Endothelial cell of hepatic sinusoid (primary cell): Measurements from ENCODE around the gene PLXNA1.

ENCODE experiments used
- in situ Hi-C: cut with HindIII; loops from 2 replicates; pipeline ENCODE4 v1.10.0; 2017; ENCODE audit warnings: low sequenced_read_pairs

The PLXNA1 gene

DNA sequence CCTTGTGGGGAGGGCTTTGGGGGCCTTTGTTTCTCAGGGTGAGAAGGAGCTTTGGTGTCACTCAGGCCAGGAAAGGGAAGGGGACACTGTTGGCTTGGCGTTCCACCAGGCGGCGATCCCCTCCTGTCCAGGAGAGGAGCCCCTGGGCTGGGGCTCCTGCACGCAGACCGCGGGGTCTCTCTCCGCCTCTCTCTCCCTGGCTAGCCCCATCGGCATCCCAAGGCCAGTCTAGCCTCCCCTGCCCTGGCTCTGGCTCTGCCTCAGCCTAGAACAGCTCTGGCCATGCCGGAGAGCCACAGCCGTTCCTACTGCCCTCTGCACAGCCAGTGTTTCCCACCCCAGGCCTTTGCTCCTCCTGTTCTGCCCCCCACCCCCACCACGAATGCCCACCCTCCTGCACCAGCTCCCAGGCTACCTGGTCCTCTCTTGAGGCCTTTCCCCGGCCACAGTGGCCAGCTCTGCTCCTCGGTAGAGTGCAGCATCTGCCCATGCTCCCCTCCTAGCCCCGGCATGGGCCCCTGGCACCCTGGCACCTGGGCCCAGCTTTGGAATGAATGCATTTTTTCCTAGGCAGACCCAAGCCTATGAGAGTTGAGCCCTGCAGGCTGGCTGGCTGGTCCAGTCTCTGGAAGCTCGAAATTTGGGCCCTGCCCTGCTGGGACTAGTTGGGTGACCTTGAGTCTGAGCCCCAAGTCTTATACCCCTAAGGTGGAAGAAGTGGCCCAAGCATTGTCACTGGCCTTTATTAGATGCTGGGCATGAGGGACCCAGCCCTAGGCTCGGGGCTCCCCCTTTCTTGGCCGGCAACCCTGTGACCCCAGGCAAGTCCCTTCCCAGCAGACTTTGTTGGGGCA, 2.4 kb downstream of the PLXNA1 start:
- in situ Hi-C loops: no loop called here

GRCh38 chr3:126986001-126986400, 3.1 kb downstream of the PLXNA1 start:
- in situ Hi-C loops: no loop called here

- in situ Hi-C loops: no loop called here
Observed at GRCh38 chr3:126987129-126987528, 4.2 kb downstream of the PLXNA1 start.

GRCh38 chr3:126987596-126987995, 4.7 kb downstream of the PLXNA1 start:
- in situ Hi-C loops: no loop called here

DNA sequence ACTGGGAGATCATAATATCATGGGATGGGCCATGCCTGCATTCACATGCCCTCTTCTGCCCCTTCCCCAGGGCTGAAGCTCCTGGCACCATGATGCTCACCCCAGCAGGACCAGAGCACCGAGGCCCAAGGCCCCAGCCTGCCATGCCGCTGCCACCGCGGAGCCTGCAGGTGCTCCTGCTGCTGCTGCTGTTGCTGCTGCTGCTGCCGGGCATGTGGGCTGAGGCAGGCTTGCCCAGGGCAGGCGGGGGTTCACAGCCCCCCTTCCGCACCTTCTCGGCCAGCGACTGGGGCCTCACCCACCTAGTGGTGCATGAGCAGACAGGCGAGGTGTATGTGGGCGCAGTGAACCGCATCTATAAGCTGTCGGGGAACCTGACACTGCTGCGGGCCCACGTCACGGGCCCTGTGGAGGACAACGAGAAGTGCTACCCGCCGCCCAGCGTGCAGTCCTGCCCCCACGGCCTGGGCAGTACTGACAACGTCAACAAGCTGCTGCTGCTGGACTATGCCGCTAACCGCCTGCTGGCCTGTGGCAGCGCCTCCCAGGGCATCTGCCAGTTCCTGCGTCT, 5.6 kb downstream of the PLXNA1 start:
- in situ Hi-C loops: no loop called here

DNA sequence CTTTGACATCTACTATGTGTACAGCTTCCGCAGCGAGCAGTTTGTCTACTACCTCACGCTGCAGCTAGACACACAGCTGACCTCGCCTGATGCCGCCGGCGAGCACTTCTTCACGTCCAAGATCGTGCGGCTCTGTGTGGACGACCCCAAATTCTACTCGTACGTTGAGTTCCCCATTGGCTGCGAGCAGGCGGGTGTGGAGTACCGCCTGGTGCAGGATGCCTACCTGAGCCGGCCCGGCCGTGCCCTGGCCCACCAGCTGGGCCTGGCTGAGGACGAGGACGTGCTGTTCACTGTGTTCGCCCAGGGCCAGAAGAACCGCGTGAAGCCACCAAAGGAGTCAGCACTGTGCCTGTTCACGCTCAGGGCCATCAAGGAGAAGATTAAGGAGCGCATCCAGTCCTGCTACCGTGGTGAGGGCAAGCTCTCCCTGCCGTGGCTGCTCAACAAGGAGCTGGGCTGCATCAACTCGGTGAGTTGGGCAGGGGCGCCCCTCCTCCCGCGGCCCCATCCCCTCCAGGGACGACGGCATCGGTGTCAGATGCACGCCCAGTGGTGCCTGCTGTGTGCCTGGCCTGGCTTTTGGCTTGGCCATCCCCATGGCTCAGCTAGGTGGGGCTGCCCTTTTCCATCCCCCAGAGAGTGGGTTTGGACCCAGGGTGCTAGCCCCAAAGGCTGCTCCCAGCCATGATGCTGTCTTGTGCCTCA, 6.6 kb downstream of the PLXNA1 start:
- in situ Hi-C loops: no loop called here

DNA sequence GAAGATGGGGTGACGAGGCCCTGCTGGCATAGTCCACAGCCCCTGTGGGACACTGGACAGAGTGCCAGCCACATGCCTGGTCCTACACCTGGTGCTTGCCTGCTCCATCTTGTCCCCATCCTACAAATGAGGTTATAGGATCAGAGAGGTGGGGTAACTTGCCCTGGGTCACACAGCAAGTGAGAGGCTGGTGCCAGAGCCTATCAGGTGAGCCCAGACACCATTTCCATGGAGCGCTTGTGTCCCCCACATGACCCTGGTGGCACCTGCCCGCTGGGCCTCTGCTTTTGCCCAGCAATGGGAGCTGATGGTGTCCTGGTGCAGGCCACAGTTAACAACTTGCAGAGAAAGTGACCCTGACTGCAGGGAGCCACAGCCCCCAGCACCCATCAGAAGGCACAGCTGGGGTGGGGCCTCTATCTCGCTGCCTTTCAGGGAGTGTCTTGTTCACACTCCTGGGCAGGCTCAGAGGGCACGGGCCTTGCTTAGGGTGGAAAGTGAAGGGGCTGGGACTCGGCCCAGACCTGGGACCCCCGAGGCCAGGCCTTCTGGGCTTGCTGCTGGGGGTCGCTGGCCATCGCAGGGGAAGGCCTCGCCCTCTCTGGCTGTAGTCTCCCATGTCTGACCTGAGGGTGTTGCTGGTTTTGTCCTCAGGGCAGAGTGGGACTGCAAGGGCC, 7.2 kb downstream of the PLXNA1 start:
- in situ Hi-C loops: no loop called here

DNA sequence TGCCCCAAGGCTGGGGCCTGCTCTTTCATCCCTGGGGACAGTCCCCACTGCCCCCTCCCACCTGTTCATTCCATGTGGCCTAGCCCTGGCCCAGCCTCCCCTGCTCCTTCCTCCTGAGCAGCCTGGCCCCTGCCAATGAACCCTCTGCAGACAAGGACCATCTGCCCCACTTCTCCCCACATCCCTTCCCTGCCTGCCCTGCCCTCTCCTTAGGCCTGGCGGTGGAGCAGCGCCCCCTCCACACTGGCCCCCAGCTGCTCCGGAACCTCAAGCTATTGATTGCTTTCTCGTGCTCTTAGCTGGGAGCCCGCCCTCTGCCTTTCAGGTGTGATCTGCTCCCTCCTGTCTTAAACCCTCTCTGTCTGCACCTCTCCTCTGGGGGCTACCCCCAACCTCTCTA, 8.0 kb downstream of the PLXNA1 start:
- in situ Hi-C loops: no loop called here

GRCh38 chr3:126991366-126992200, 8.7 kb downstream of the PLXNA1 start:
- in situ Hi-C loops: no loop called here

DNA sequence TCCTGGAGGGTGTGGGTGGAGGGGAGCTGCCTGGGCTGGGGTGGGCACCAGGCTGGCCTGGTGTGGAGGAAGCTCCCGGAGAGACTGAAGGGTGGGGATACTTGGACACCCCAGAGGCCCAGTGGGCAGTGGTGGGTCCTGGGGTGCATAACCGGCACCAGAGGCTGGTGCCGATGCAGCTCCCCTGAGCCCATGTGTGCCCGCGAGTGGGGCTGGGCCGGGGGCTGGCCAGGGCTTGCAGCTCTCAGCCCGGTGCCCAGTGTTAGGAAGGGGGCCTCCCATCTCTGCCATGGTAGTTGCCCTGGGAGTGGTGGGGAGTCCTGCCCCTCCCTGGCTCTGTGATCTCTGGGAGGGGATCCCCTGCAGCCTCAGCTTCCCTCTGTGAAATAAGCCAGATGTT, 9.3 kb downstream of the PLXNA1 start:
- in situ Hi-C loops: no loop called here

- in situ Hi-C loops: no loop called here
Observed at GRCh38 chr3:126992776-126993175, 9.9 kb downstream of the PLXNA1 start.

DNA sequence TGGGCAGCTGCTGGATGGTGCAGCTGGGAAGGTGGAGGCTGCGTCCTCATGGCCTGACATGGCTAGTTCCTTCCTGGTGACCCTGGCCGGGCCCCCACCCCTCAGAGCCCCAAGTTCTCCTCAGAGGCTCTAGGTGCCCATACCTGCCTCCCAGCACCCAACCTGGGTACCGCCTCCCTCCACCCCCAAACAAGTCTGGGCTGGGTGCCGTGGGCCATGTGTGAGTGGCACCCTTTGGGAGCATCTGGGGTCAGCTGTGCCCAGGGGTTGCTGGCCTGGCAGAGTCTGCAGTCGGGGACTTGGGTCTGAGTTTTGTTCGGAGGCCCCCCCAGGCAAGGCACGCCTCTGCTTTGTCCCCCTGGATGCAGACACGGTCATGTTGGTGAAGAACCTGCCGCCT, 10.5 kb downstream of the PLXNA1 start:
- in situ Hi-C loops: no loop called here

GRCh38 chr3:126994661-126995245, 11.8 kb downstream of the PLXNA1 start:
- in situ Hi-C loops: no loop called here

DNA sequence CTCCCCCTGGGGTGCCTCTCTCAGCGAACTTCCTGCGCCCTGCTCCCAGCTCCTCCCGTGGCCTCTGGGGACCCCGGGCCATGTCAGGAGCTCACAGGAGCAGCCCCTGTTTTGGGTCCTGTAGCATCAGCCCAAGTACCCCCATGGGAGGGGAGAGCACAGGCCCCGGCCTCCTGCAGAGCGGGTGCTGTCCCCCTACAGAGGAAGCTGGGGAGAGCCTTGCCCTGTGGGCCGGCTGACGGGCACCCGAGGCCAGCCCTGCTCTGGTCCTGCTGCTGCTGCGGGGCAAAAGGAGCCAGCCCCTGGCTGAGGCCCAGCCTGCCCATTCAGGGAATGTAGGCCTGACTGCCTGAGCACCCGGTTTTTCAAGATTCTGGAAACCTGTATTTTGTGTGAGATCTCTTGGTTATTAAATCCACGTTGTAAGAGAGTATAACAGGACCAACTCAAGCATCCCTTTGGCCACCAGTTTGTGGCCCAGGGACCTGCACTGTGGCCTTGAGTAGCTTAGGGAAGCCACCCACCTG, 12.4 kb downstream of the PLXNA1 start:
- in situ Hi-C loops: no loop called here

DNA sequence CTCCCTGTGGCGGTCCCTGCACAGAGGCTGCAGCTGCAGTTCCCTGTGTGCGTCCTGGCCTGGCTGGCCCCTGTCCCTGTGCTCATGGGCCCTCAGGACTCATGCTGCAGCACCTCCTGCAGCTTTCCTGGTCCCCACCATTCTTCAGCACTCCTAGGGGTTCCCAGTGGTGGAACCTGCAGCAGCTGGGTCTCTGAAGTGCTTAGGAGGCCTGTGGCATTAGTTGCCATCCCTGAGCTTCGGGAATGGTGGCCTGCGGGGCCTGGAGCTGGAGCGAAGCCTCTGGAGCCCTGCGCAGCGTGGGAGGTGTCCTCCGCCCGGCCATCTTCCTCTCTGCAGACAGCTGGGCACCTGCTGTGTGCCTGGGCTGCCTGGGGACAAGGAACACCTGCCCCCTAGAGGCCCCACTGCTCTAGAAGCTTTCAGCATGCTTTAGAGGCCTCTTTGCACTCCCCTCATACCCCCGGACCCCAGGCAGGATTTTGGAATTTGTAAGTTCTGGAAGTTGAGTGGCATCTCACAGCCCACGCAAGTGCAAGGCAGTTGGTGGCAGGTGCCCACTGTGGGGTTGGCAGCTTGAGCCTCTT, 13.1 kb downstream of the PLXNA1 start:
- in situ Hi-C loops: no loop called here

- in situ Hi-C loops: no loop called here
Observed at GRCh38 chr3:126996905-126997304, 14.0 kb downstream of the PLXNA1 start.

GRCh38 chr3:126997455-126998038, 14.6 kb downstream of the PLXNA1 start:
- in situ Hi-C loops: no loop called here

DNA sequence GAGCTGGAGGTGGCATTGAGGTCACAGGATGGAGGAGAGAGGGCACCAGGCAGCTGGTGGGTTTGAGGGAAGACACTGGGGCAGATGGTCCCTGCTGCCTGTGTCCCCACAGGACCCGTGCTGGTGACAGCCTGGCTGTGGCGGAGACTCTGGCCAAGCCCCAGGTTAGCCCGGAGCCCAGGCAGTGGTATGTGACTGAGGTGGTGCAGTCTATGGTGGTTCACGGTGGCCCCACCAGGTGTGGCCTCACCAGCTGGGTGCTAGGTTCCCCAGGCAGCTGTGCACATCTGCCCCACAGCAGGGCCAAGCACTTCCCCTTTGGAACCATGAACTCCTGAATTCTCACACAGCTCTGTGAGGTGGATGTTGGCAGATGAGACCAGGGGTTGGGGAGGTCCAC, 15.4 kb downstream of the PLXNA1 start:
- in situ Hi-C loops: no loop called here

DNA sequence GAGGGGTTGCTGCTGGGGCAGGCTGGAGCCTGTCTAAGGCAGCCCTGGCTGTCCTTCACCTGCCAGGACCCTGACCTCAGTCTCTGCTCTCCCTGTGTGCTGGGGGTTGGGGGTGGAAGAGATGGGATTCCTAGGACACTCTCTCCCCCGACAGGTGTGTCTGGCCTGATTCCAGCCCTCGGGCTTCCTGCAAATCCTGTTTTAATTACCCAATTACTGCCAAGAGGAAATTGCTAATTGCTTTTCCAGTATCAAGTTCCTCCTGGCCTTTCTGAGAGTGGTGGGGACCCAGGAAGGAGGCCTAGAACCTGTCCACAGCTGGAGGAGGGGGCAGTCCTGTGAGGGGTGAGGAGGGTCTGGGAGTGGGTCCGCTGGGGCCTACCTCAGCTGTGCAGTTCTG, 15.8 kb downstream of the PLXNA1 start:
- in situ Hi-C loops: no loop called here
